GM12891 (cell line): ENCODE data around the gene ANKUB1.

Source experiments
- PAX5 ChIP-seq: IDR thresholded peaks from 2 replicates; pipeline ENCODE4 v1.6.1; 2011; ENCODE audit warnings: low read length, moderate library complexity, mild to moderate bottlenecking; ENCODE audit not compliant: insufficient read depth, severe bottlenecking
- POLR2A ChIP-seq: IDR thresholded peaks from 2 replicates; pipeline ENCODE4 v1.6.1; 2011; ENCODE audit warnings: low read depth, low read length, control low read depth
- POU2F2 ChIP-seq: IDR thresholded peaks from 2 replicates; pipeline ENCODE4 v1.6.1; 2011; ENCODE audit warnings: low read depth, mild to moderate bottlenecking, control low read depth, low read length, moderate library complexity
- SPI1 ChIP-seq: IDR thresholded peaks from 2 replicates; pipeline ENCODE4 v1.6.1; 2011; ENCODE audit warnings: low read depth, low read length, control low read depth
- TAF1 ChIP-seq: IDR thresholded peaks from 2 replicates; pipeline ENCODE4 v1.6.1; 2011; ENCODE audit warnings: low read depth, low read length, control low read depth

GRCh38 chr3:149772861-149773260 is 19.5 kb downstream of the ANKUB1 start:
- TF ChIP-seq PAX5 (no peak), POLR2A (no peak), POU2F2 (no peak), SPI1 (no peak), TAF1 (no peak)
